ENCODE measurements around the gene FAM78B. TPM values are rescaled to one million over a fixed set of nuclear protein-coding genes. Genes with fewer than 3 reads are reported as not detected.
A peak's percentile ranks its signal among the peaks of the same experiment; 100 is the strongest.

The FAM78B gene
- polyA plus RNA-seq, 3 donors: 1.2 to 2.7 (median 1.2) TPM

DNA sequence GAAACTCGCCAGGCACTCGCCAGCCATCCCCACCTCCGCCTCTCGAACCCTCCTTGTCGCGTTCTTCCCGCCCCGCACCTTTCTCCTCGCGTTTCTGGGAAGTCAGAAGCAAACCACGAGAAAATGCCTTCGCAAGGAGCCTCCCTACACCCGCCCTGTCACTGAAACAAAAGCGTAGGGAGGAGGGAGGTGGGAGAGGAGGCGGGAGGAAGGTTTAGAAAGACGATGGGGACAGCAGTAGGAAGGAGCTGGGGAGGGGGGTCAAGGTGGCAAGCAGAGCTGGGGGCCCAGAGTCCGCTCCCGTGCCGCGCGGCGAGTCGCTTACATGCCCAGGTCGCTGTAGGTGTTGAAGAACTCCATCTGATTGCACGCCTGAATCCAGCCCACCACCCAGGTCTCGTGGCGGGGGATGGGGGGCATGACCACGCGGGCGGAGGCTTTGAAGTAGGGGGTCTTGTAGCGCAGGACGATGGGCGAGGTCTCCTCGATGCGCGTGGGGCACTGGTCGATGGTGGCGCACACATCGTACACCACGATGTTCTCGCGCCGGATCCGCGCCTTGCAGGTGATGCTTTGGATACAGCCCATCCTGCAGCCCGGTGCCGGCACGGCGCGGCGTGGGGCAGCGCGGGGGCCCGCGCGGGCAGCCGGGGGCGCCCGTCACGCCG lies 1.0 kb downstream of the FAM78B start:
- DNase-seq: peak; percentile 15

DNA sequence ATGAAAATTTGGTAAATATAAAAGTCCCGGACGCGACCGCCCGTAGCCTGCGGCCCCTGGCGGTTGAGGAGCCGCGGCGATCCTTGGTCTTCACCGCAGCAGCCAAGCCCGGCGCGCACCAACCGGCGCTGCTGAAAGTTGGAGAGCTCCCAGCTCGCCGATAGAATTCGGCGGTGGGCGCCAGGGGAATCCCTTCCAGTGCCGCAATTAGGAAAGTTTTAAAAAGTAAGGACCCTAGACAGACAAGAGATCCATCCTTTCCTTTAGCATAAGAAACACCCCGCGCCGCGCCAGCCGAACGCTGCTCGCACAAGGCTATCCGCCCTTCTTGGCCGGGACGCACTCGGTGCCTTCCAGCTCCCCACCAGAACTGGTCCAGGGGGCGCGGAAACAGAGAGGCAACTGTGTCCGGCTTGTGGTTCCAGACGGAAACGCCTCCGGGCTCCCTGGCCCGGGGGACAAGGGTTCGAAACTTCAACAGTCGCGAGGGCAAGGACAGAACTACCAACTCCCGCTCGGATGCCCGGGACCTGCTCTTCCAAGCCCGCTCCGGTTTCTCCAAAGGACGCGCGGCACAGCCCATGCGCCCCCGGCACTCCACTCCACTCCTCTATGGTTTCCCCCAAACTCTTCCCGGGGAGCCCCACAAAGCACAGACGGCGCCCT lies 1.7 kb downstream of the FAM78B start:
- peak; percentile 68 for DNase-seq

DNA sequence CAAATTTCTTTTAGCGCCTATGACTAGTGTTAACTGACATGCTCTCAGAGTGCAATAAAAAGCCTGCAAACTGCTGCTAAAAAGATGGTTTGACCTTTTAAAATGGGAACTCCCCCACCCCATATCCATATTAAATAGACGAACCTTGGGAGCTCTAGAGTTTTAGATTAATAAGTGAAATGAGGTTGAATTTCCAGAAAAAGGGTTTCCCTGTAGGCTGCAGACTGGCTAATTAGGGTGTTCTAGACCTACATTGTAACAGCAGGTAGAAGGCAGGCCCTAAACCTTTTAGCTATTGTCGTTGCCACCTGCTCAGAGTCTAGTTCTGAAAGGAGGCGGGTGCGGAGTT lies 2.2 kb downstream of the FAM78B start:
- DNase-seq: no peak

DNA sequence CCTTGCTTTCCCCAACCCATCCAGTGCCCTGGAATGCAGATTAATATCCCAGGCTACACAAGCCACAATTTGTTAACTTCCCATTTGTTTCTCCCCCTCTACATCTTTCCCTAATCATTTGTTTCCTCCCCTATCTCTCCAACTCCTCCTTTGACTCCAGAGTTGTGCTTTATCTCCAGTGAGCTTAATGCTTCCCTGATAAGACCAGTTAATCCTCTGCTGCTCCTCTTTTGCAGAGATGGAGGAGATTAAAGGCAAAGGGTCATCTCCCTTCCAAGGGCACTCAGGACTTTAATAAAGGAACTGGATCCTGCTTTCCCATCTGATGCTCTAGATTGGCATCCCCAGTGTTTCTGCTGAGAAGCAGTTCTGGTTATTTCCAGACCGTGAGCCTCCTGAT lies 7.1 kb downstream of the FAM78B start:
- no peak for DNase-seq

DNA sequence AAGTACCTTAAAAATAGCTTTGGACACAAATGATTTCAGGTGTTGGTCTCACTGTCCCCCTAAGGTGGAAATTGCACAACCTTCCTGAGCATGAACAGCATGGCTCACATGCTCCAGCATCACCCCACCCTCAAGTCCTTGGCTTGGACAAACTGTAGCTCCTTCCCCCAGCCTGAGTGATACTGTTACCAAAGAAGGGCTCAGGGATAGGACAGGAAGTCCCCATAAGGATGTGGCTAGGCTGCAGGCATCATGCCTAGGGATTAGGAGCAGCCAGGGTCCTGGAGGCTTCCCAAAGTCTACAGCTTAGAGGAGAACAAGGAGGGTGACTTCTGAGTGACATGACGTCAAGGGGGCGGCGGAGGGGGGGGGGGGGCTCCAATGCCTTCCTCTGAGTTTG lies 10.1 kb downstream of the FAM78B start:
- no peak for DNase-seq

DNA sequence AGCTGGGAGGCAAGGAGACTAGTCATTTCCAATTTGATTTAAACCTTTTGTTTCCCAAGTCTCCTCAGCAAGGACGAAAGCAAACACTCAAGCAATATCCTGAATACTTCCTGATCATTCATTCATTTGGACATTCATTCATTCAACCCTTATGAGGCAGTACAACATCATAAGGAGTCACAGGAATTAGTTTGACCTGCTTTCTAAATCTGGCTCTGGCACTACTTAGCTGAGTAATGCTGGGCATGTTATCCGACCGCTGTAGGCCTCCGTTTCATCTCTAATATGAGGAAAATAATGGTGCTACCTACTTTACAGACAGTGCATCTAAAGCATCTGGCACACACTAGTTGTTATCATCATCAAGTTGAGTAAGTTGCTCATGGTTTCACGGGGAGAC lies 11.7 kb downstream of the FAM78B start:
- no peak for DNase-seq

DNA sequence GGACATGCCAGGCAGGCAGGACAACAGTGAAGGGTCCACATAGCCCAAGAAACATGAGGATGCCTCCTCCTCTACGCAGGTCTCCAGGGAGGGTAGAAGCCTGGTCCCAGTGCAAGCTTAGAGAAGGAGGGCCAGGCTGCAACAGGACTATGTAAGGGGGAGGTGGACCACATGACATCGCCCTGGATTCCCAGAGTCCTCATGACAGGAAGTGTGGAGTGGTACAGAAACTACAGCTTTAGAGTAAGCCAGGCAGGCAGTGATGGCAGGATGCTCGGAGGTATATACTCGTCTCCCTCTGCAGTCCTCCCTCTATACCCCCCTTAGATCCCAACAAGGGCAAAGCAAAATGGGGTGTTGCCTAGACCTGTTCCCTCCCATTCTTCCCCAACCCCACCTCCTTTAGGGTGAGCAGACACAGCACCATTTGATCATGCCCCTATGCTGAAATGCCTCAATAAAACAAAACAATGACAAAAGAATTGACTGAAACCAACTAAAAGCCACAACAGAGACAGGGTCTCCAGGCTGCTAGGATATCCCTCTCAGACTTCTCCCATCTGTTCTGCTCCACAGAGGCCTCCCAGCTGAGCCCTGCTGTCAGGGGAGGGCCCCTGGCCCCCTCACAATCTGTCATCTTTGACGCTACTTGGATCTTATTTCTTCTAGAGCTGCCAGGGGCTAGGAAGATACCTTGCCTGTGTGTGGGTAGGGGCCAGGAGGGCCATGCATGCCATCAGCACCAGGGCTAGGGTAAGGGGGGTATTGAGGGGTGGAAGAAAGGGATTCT lies 13.1 kb downstream of the FAM78B start:
- DNase-seq: peak; percentile 12

DNA sequence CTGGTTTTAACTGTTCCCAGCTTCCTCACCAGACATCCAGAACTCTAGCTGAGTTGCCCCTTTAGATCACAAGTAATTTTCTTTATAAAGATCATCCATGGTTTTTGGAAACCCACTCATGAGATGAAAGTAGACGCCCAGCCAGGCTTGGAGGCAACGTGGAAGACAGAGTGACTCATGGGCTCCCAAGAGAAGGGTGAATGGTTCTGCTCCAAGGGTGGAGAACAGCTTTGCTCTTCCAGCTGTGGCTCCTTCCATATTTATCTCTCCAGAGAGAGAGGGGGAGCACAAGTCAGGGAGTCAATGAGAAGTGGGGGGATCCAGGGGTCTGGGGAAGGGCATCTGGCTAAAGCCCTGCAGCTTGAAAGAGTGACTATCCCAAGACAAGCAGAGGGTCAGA lies 13.8 kb downstream of the FAM78B start:
- DNase-seq: no peak

DNA sequence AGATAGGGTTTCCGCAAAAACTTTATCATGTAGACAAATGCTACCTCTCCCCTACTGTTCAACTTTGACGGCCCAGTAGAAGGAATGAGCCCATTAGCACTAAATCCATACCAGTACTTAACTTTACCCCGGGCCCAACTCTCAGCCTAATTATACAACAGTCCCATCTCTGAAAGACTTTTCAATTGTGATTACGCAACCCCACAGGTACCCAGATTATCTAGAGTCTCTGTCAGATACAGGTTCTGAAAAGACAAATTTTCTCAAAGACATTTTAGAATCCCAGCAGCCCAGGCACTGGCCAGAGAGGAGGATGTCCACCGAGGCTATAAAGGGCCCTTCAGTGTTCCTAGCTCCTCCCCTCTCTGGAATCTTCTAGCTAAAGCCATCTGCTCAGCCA lies 15.0 kb downstream of the FAM78B start:
- no peak for DNase-seq

DNA sequence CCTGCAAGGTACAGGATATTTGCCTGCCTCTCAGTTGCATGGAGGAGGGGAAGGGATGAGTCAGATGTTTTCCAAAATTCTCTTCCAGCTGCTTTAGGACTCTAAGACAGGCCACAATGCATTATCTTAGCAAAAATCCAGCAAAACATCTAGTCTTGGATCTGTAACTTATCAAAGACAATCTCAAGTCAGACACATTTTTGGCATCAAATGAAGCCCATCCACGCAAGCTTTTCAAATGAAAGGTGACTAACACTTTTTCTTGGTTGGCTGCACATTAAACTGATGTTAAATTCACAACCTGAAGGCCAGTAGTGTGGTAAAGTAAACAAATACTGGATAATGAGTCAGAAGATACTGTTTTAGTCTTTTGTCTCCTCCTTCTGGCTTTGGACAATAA lies 21.3 kb downstream of the FAM78B start:
- no peak for DNase-seq

DNA sequence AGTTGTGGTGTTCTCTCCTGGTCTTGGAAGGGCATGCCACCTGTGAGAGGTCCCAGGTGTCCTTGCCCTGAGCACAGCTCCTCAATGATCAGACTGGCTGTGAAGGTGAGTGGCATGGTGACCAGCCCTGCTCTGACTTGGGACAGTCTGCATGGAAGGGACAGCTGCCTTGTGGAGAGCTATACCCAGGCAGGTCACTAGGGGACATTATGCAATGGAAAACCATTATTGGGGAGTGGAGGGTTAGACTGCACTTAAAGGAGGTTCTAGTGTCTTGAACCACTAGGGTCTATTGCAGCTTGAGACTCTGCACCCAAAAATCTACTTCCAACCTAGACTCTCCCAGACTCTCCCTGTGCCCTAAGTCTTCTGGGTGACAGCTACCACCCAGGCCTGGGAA lies 24.8 kb downstream of the FAM78B start:
- no peak for DNase-seq

DNA sequence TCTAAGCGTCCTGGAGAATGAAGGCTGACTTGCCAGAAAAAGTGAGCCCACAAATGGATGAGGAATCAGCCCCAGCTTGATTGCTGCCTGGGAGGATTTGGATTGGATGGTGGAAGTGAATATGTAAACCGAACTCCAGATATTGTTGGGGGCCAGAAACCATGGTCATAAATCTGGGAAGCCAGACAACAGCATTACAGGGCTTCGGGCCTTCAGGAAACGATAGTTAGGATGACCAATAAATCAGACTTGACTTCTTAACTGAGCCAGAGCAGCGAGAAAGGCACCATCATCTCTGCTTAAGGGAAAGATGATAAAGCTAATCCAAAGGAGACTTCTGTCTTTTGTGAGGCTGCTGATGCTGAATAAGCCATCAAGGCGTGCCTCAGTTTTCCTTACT lies 26.6 kb downstream of the FAM78B start:
- DNase-seq: peak; percentile 27

DNA sequence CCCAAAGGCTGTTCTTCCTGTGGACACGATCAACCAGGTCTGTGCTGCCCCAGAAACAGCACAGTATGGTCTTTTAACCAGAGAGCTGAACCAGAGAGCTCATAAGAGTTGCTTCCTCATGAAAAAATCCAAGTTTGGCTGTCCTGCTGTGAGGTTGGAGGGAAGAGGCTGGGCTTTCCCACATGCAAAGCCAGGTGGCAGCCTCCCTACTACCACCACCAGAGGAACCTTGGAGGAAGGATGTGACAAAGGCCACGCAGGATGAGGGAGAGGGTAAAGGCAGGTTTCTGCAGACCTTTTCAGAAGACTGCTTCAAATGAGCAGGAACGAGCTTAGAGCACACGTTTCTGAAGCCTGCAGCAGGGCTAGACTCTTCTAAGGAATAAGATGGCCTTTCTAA lies 27.1 kb downstream of the FAM78B start:
- DNase-seq: no peak

DNA sequence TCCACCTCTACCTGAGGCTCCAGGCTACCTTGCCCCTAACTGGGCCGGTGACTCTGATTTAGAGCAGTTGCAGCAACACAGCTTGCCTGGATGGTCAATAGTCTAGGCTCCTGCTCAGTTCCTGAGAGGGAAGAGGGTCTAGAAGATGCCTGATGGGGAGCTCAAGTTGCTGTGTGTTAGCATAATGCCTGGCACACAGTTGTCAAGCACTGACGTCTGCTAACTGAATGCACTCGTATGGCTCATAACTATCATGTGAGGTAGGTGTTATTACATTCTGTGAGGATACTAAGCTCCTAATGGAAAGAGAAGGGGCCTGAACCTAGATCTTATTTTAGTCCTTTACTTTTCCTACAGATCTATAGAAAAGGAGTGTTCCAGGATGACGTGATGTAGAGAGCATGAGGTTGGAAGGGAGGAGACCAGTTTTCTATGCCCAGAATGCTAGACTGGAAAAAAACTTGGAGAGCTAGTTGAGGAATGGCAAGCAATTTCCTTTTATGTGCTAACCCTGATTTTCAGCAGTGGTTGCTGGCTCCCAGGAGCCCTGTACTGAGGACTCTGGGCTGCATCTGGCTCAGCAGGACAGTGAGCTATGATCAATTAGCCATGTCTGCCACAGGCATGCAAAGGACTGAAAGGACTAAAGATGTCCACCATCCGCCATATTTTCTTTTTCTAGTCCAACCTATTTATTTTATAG lies 30.0 kb downstream of the FAM78B start:
- DNase-seq: no peak

DNA sequence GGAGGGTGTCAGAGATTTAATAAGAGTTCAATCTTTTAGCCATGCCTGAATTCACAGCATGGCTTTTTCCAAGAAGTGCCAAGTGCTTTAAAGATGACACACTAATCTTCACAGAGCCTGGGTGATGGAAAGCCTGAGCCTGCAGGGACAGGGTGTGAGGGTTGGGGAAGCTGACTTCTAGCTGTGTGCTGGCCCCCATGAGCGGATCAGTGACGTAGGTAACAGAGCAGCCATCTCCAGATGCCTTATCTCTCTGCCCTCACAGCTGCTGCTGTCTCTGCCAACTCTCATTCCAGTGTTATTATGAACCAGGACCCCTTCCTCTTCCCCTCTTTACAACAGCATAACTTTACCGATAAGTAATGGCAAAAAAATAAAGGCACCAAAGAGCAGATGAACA lies 30.6 kb downstream of the FAM78B start:
- DNase-seq: no peak

DNA sequence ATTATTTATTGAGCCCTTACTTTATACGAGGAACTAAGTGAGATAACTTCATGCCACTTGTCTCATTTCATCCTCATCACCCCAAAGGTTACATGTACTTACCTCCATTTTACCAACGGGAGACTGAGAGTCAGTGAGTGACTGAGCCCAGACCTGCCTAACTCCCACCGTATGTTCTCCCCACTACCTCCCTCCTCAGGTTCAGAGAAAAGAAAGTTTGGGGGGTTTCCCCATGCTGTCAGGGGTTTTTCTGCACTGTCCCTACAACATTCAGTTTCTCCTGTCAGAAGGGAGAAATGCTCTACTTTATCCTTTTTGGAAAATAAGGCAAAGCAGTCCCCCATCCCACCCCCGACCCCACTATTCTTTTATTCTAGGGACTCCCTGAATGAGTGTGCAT lies 32.9 kb downstream of the FAM78B start:
- DNase-seq: no peak

DNA sequence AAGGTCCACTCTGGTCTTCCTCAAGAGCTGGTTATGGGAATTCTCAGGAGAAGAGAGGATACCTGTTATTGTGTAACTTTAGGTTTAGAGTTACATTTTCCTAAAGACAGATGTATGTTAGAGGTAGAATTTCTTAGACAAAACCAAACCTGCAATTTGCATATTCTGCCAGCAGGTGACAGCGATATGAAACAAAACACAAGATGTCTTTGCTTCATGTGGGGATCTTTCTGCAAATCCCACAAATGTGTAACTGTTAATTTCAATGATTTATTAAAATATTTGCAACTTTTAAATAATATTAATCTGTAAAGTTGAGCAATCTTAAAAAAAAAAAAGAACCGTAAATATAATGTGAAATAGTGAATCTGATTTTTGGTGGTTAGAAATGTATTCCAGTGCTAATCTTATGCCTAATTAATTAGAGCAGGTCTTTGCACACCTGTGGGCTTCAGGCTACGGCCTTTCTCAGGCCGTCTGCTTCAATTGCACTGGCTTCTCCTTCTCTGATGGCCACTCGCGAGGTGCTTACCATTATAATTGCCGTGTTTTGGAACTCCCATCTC lies 33.4 kb downstream of the FAM78B start:
- DNase-seq: no peak

DNA sequence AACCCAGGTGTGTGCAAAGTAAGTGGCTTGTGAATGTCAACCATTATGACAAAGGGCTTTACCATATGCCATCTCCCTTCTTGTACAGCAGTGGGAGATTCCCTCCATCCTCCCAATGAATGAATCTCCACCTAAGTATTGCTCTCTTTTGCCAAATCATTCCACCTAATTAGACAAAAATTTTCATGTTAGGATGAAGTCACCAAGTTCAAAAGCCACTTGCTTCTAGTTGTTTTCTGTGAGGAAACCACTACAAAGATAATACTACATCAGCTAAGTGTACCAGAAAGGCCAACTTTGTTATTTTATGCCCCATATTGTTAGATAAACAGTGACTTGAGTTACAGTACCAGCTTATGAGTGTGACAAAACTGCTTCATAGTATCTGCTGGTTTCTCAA lies 34.3 kb downstream of the FAM78B start:
- DNase-seq: no peak

DNA sequence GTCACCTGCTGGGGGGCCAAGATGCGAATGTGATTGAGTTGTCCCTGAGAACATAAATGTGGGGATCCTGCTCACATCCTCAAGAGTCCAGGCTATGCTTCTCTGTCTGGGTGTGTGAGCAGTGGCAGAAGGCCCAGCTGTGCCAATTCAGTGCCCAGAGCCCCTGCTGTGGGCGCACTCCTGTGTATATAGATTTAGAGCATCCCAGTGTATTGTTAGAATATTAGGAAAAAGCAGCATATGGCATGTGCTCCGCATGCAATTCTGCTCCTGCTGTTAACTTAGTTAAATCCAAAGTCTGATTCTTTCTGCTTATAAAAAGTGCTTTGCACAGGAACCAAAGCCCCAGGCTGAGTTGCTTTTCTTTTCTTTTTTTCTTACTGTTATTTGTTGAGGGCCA lies 37.8 kb downstream of the FAM78B start:
- no peak for DNase-seq

DNA sequence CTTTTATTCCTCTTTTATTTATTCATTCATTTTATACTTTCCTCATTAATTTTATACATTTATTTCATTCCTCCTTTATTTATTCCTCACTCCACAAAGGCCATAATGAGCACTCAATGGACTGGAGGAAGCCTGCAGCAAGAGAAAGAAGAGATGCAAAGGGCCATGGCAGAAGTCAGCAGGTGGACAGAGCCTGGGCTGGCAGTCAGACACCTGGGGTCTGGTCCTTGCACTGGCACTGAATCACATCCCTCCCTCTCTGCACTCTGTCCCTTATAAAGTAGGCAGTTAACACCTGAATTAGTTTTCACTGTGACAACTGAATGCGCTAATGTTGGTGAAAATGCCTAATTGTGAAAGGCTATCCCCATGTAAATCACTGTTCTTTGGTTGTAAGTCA lies 38.6 kb downstream of the FAM78B start:
- DNase-seq: no peak

DNA sequence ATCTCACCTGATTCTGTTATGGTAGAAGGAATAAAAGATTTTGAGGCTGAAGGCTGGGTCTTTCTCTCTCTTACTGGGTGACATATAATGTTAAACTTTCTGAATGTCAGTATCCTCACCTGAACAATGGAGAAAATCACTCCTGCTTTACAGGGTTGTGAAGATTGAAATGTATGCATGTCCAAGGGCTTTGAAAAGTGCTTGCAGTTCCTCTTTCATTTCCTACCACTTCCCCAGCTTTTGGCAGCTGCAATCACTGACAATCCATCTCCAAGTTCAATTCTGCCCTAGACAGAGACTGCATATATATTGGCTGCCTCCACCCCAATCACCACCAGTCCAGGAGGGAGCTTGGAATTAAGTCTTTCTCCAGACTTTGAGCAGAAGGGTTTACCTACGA lies 39.8 kb downstream of the FAM78B start:
- DNase-seq: no peak

DNA sequence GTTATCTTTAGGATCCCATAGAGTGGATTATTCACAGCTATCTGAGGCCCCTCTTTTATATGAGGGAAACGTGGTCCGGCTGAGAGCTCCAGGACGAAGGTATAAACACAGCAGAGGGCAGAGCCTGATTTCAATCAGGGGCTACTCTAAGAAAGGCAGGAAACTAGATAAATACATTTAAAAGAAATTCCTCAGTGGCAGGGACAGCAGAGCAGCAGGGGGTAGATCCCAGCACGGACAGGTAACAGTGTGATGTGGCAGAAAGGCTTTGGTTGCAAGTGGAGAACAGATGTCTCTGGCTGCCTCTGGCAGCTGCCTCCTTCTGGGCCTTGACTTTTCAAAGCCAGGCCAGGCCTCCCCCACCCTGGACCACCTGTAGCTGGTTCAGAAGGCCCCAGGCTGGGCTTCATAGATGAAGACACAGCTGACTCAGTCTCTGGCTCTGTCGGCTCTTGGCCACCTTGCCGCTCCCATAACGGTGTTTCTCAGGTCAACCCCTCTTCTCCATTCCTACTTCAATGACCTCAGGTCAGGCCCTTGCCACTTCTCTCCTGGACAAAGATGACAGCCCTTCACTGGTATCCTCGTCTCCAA lies 43.8 kb downstream of the FAM78B start:
- DNase-seq: no peak
